Amygdala (tissue), 56 donors: ENCODE results near the gene PCBP3.

Source experiments
- DNase-seq, 56 donors: peaks; one replicate each; lab custom pipeline; 2025; lab: John Stamatoyannopoulos, UW

The PCBP3 gene

DNA sequence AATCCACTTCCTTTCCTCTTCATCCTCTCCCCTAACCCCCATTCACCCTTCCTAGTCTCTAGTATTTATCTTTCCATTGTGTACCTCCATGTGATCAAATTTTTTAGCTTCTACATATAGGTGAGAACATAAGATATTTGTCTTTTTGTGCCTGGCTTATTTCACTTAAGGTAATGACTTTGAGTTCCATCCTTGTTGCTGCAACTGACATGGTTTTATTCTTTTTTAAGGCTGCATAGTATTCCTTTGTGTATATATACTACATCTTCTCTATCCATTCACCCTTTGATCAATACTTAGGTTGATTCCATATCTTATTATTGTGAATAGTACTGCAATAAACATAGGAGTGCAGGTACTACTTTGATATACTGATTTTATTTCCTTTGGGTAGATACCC is 128.7 kb downstream of the PCBP3 start:
- DNase-seq = no peak

DNA sequence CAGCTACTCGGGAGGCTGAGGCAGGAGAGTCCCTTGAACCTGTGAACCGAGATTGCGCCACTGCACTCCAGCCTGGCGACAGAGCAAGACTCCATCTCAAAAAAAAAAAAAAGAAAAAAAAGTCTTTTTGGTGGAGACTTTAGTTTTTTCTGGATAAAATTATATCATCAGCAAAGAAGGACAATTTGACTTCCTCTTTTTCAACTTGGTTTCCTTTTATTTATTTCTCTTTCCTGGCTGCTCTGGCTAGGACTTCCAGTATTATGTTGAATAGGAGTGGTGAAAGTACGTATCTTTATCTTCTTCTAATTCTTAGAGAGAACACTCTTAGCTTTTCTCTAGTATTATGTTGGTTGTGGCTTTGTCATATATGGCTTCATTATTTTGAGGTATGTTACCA is 130.8 kb downstream of the PCBP3 start:
- DNase-seq = no peak

DNA sequence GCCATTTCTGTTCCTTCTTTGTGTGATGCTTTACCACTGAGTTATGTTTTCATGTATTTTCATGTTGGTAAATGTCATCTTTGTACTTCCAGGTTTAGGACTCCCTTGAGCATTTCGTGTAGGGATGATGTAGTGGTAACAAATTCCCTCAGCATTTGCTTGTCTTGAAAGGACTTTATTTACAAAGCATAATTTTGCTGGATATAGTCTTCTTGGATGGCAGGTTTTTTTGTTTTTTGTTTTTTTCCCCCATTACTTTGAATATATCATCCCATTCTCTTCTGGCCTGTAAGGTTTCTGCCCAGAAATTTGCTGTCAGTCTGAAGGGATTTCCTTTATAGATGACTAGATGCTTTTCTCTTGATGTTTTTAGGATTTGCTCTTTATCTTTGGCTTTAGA is 133.4 kb downstream of the PCBP3 start:
- DNase-seq = no peak

DNA sequence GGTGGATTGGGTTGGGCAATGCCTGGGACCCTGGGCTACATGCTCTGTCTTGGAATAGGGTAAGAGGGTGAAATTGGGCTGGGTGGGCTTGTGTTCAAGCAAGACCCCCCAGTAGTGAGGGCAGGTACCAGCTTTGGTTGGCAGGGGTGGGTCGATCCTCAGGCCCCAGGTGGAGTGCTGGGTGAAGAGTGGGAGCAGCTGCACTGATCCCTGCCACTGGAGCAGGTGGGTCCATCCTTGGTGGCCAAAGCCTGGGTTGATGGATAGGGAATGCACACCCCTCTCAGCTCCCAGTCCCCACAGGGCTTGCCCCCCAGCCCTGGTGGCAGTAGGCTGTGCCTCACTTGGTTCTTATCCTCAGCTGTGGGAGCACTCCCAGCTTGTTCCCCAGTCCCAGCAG is 135.2 kb downstream of the PCBP3 start:
- DNase-seq = no peak

DNA sequence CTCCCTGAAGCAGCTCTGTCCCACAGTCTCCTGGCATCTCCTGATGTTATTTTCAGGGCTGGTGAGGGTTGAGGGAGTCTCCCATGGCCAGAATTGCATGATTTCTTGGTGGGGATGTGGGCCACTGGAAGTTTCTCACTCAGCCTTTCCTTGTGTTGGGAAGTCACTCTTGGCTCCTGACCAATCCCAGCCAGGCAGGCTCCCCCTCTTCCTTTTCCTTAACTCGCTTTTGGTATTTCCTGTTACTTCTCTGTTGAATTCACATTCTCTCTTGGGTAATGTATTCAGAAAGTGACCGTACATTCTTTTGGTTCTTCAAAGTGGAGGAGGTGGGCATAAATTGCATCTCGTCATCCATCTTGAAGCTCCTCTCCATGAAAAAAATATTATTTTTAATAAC is 135.7 kb downstream of the PCBP3 start:
- no peak for DNase-seq

DNA sequence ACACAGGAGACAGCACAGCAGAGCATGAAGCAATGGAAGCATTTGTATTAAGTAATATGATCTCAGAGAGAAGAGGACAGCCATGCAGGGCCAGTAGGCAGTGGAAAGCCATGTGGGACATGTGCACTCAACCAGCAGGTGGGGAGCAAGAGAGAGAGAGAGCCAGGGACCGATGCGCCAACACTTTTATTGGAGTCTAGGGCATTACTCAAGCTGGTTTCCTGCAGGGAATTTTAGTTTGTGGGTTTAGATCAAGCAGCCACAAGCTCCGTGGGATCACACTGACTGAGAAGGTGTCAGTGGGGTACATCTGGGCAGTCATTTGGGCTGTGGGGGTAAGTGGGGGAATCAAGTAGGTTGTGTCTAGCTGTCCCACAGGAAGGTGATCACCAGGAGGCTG is 137.1 kb downstream of the PCBP3 start:
- DNase-seq = no peak

DNA sequence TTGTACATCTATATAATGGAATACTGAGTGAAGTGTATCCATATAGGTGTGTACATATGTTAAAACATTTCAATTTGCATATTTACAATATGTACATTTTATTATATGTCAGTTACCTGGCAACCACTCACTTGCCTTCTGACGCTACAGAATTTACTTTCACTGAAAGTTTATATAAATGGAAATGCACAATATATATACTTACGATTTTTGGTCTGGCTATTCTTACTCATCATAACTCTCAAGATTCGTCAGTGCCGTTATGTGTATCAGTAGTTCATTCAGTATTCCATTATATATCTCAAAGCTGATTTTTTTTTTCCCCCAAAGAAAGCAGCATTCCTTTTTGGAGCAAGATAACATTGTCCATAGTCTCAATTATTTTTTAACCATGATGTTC is 138.2 kb downstream of the PCBP3 start:
- no peak for DNase-seq

DNA sequence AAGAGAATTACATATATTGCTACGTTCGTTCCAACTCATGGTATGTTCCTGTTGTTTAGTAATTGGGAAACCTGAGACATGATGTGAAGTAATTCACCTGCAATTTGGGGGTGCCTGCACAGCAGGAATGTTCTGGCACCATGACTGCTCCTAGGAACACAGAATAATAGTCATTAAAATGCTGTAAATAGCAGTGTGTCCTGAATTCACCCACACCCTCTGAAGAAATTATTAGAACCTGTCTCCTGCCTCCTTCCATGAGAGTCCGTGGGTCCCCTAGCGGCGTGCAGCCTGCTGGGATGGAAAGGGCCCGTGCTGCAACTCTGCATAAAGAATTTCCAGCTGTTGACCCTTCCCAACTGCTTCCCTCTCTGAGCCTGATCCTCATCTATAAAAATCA is 143.1 kb downstream of the PCBP3 start:
- no peak for DNase-seq

DNA sequence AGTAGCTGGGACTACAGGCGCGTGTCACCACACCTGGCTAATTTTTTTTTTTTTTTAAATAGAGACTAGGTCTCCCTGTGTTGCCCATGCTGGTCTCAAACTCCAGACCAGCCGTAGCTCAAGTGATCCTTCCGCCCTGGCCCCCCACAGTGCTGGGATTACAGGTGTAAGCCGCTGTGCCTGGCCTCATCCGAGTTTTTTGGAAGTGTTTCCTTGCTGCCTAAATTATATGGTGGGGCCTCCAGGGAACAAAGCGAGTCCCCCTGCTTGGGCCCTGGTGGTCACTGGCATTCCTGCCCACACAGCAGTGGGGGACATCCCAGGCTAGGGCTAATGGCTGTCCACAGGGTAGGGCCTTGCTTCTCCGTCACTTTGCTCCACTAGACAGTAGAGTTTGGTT is 143.8 kb downstream of the PCBP3 start:
- DNase-seq = no peak

DNA sequence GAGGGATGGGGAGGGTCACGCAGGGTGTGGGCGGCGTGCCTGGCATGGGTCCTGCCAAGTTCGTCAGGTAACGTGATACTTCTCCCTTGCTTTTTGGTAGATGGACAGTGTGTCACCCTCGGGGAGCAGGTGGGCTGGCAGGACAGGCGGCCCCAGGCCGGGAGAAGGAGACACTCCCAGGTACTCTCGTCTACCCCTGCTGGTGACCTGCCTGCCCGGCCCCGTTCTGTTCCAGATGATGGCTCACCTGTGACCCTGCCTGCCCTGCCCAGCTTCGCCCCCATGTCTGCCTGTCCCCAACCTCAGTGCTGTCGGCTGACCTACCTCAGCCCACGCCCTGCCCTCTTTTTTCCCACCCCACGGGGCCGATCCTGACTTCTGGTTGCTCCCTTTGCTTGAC is 144.7 kb downstream of the PCBP3 start:
- no peak for DNase-seq

DNA sequence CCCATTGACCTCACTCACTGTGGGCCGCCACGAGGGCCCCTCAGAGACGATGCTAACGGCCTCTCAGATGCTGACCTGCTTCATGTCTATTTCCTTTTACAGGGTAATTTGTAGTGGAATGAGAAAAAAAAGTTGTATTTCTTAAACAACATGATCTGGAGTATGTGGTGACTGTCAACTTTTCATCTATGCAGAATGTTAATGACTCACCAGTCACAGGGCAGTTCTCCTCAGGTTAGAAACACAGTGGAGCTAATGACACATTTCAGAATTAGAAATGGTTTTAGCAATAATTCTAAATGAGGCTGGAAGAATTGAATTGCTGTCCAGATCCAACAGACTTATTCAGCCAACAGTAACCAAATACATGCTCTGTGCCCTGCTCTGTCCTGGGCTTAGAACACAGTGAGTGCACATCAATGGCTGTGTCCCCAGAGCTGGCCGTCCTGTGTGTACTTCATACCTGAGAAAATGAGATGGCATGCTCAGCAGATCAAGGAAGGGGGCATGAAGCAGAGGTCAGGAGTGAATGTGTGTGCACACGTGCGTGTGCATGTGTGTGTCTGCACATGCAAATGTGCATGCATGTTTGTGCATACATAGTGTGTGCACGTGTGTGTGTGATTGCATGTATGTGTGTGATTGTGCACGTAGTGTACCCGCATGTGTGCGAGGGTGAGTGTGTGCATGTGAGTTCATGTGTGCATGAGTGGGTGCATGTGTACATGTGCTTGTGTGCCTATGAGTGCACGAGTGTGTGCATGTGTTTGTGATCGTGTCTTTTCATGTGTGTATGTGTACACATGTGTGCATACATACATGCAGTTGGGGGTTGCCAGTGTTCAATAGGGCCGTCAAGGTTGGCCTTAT is 145.3 kb downstream of the PCBP3 start:
- DNase-seq = no peak

DNA sequence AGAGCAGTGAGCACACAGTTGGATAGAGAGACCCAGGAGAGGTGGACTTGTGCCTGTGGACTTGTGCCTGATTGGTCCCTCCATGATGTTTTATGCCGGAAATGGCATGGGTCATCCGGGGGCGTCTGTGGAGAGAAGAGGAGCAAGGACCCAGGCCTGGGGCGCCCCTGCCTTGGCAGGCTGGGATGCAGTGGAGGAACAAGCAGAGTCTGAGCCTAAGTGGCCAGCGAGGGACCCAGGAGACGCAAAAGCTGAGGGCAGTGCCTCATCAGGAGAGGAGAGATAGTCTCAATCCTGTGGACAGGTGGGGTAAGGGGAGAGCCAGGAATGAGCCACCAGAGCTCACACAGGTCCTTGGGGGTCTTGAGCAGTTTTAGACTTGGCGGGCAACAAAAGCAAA is 146.9 kb downstream of the PCBP3 start:
- no peak for DNase-seq

DNA sequence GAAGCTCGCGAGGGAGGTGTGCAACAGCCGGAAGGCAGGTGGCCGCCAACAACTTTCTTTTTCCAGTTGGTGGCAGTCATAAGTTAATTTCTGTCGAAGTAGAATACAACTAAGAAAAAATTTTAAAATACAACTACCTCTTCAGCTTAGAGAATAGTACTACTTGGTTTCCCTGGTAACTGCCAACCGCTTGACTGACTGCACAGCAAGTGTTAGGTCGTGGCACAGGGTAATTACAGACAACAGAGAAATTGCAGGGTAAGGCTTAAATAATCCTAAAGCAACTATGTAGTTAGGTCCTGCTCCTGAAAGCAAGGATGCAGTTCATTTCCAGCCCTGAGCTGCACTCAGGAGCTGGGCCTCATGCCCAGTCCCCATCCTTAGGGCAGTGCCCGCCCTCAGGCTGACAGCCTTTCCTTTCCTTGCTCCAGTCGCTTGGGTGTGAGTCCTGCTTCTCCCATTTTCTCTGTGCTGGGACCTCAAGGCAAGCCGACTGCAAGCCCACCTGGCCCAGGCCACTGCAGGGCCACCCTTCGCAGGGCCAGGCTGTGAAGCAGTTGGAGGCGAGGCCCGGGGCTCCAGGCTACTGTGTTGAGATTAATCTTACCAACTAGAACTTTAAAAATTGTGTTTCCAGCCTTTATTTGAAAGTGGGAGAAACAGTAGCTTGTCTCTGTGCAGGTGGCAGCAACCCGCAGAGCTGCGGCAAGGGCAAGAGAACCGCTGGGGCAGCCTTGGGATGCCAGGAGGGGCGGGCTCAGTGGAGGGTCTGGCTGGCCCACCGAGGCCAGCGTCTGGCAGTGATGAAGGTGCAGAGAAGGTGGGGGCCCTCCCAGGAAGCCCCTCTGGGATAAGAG is 148.3 kb downstream of the PCBP3 start:
- DNase-seq = no peak

DNA sequence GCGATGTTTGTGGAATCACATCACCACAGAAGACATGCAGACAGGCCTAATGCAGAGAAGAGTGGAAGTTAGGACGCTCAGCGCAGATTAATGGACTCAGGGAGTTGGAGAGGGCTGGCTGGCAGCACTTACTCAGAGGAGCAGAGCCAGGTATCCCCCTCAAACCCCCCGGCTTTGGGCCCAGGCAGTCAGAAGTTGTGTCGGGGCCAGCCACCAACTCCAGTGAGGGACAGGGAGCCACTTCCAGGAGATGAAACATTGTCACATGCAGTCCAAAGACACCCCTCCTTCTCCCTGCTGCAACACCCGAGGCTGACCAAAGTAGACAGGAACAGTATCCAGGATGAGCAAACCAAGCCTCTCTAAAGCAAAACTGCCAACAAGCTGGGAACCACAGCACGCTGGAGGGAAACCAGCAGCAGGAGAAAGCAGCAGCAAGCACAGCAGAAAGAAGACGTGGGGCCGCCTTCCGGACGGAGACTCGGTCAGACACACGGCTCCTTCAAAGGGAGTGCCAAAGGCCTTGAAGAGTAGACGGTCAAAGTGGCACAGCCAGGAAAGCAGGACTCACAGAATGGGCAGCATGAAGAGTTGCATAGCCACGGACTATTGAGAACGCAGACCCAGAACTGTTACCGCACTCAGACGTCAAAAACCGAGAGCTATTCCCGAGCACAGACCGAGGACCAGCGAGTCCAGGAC is 149.3 kb downstream of the PCBP3 start:
- no peak for DNase-seq

DNA sequence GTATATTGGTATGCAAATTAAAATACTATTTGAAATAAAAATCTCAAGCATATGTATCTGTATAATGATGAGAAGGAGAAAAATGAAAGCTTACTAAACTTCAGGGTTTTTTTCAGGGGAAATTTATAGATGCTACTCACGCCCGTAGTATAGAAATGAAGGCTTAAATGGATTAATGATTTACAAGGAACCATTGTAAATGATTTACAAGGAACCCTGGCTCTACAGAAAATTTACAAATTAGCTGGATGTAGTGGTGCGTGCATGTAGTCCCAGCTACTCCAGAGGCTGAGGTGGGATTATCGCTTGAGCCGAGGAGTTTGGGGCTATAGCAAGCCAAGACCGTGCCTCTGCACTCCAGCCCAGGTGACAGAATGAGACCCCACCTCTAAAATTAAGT is 150.5 kb downstream of the PCBP3 start:
- no peak for DNase-seq

DNA sequence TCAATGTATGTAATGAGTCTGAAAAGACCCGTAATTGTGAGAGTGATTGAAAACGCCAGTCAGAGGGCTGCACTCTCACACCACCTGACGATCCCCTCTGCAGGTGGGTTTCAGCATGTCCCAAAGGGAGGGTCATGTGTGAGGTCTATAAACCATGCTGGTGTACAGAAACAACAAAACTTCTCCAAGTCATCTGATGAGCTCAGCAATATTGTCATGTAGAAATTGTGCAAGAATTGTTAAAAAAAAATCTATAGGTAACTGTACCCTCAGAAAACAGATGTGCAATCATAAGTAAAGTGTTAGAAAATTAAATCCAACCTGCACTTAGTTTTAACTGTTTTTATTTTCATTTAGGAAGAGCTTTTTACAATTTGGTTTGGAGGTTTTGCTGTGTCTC is 152.5 kb downstream of the PCBP3 start:
- DNase-seq = no peak

DNA sequence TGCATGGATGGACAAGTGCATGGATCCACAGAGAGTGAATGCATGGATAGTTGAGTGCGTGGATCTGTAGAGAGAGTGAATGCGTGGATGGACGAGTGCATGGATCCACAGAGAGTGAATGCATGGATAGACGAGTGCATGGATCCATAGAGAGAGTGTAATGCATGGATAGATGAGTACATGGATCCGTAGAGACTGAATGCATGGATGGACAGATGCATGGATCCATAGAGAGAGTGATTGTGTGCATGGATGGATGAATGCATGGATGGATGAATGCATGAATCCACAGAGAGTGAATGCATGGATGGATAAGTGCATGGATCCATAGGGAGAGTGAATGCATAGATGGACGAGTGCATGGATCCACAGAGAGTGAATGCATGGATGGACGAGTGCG is 153.8 kb downstream of the PCBP3 start:
- no peak for DNase-seq

DNA sequence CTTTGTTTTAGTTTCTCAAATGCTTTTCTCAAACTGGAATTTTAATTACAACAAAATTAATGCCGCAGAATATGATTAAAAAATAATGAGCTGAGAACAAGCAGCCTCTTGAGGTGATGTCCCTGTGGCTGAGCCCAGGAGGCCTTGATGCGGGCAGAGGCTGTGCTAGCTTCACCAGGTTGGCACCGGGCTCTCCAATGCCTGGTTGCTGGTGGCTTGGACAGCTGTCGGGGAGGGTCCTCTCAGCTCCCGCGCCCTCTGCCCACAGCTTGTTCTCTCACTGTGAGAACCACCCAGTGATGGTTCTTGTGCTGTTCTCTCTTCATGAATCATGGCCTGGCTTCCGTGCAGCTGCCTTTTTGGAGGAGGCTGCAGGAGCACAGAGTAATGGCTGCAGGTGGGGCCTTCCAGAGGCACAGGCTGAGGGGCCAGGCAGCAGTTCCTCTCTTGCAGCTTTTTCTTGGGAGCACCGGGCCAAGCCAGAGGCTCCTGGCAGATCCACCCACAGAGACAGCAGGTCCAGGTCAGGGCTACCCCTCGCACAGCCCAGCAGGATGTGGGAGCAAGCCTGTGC is 156.3 kb downstream of the PCBP3 start:
- DNase-seq = no peak

DNA sequence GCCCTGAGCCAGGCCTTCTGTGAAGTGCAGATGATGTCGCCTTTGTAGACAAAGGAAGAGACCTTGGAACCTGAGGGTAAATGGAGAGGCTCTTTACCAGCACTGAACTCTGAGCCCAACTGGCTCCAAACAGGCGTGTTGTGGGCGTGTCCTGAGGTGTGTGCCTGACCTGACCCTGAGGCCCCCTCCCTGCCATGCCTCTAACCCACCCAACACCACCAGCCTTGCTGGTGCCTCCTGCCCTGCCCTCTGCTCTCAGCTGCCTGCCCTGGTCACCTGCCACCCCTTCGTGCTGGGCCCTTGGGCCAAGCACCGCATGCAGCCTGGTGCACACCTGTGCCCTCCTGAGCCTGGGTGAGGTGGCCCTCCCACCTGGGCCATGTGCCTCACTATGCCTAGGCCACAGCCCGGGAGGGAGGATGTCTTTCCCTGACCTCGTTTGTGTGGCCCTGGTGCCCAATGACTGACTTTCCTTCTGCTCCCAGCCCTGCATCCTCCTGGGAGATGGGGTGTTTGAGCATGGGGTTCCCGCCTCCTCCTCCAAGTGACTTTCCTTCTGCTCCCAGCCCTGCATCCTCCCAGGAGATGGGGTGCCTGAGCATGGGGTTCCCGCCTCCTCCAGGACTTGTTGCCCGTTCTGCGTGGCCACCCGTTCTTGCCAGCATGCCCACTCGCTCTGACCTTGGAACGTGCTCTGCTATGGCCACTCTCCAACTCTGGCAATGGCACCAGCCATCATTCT is 157.0 kb downstream of the PCBP3 start:
- DNase-seq = no peak
